ELR (cell line): ENCODE measurements around the gene HOXB7.

Source experiments
- DNase-seq: peaks from one replicate; pipeline ENCODE4 v3.0.0-alpha.2; 2015; ENCODE audit warnings: low read depth

Gene HOXB7

DNA sequence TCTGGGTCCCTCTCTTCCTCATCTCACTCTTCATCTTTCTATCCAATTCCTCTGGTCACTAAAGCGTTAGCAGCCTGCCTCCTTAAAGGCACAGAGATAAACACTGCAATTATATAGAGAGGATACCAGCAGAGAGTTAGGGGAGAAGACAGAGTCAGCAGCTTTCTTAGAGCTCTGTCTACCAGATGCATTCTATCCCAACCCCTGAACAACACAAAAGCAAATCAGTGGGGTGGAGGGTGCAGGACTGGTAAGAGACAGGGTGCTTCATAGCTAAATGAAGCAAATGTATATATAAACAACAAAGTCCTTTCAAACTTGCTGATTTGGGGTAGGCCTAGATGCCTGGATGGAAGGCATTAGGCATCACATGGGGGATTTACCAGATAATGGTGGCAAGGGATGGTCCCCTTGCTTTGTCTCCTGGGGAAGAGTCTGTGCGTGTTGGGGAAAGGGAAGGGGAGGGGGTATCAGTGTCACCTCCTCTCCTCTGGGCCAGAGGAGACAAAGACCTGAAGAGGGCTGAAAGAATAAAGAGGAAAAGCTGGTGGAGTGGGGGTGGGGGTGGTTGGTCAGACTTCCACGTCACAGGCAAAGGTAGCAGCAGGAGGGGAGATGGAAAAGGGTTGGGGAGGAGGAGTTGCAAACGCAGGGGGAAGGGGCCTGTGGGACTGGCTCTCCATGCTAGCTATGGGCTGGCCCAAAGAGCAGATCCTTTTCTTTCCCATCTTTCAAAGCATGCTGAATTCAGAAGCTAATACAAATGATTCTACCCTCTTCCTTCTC, 44.7 kb downstream of the HOXB7 start:
- no peak for DNase-seq

DNA sequence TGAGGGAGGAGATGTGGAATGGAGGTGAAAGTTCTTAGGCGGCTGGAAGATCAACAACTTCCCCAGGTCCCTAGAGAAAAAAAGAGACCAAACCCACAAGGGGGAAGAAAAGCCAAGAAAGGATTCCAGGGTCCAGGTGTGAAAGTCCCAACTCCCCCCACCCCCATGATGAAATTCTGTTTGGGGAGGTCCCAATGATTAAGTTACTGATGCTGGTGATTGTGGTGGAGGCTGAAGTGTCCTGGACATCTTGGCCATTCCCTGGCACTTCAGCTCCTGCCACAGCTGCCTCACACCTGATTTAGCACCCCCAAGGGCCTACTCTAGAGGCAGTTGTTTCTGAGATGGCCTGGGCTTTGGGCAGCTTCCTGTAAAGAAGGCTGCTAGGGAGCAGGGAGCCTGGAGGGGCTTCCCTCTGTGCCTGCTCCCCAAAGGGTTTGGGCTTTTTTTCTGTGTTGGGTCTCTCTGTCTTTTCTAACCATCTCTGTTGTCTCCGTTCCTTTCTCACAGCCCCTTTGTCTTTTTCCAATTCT, 45.7 kb downstream of the HOXB7 start:
- DNase-seq: no peak

GRCh38 chr17:48564188-48565021, 46.4 kb downstream of the HOXB7 start:
- no peak for DNase-seq

- no peak for DNase-seq
These were observed 47.0 kb downstream of the HOXB7 start for GRCh38 chr17:48563867-48564187.

GRCh38 chr17:48563385-48563838, 47.4 kb downstream of the HOXB7 start:
- no peak for DNase-seq

DNA sequence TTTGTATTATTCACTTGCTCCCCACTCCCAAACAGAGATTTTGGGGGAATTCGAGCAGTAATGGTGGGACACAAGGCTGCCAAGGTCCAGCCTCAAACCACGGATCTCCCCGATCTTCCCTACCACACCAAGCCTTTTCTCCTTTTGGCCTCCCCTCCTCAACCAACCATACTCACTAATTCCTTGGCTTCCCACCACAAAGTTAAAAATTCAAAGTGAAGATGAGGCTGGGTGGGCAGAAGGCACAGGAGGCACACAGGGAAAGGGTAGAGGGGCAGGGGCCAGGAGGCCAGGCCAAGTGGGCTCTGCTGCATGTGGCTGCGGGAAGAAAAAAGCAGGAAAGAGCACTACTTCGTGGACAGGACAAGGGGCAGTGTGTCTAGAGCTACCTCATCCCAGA, 47.9 kb downstream of the HOXB7 start:
- no peak for DNase-seq

GRCh38 chr17:48561884-48562810, 48.7 kb downstream of the HOXB7 start:
- peak; percentile 52 for DNase-seq

DNA sequence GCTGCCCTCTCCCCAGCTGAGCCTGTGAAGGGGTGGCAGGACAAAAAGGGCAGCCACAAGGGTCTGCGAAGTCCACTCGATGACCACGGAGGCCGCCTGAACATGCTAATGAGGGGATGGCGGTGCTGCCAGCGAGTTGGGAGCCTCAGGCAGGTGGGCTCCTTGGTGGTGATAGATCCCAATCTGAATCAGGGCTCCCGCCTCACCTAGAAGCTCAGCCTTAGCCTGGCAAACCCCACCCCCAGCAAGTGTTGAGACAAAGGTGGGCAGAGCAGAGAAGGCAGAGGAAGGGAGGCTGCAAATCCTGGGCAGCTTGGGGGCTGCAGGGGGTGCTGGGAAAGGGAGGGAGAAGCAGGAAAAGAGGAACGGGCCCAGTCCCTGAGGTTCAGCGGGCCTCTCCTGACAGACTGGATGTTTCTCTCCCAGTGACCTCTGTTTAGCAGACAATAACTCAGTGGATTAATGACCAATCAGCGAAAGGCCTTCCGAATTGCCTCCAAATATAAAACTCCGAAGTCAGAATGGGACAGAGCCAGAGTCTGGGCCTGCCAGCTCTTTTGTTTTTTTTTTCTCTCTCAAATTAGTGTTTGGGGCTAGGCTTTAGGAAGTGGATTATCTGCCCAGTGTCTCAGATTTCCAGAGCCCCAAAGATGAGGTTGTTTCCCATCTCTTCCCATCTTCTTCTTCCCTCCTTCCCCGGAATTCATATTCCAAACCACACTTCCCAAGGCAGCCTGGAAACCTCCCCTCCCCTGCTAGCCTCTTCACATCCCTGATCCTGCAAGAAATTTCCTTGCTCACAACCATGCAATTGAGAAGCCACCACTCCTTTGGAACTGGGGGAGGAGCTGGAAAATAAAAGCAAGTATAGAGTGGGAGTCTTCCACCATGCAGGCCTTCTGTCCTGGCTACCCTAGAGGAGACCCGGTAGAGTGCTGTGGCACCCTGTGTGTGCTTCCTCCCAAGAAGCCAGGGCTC, 50.7 kb downstream of the HOXB7 start:
- no peak for DNase-seq

DNA sequence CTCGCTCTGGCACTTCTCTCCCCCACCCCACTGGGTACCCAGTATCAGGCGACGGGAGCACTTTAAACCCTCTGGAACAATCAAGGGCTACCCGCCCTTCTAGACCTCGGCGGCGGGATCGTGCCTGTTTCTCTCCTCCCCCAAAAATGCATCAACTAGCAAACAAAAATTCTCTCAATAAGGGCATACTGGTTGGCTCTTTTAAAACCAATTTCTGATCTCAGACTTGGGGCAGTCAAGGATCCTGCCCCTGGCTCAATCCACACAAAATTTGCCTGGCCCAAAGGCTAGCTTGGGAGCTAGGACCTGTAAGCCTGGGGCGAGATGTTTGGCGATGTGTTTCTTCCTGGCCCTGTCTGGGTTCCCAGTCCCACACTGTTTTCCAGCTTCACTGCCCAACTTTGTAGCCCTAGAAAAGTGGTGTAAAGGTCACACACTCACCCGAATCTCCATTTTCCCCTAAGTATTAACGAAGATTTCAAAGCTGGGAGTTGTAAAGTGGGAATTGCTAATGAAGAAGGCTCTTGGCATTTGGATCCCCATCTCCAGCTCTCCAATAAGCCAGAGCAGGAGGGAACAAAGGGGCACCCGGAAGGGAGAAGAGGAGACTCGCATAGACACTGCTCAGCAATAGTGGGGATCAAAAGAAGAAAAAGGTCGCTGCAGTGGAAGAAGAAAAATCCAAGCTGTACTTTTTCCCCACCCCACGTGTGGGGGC, 51.5 kb downstream of the HOXB7 start:
- DNase-seq: no peak

DNA sequence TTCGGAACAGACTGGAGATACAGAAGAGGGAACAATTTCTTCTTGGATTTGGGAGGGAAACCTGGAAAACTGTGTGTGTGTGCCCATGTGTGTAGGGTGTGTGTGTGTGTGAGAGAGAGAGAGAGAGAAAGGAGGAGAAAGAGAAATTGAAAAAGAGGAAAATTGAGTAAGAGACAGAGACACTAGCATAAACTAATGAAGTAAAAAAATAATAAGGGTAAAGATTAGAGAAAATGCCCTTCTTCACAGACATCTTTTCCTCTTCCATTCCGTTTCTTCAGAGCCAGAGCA, 52.0 kb downstream of the HOXB7 start:
- no peak for DNase-seq

DNA sequence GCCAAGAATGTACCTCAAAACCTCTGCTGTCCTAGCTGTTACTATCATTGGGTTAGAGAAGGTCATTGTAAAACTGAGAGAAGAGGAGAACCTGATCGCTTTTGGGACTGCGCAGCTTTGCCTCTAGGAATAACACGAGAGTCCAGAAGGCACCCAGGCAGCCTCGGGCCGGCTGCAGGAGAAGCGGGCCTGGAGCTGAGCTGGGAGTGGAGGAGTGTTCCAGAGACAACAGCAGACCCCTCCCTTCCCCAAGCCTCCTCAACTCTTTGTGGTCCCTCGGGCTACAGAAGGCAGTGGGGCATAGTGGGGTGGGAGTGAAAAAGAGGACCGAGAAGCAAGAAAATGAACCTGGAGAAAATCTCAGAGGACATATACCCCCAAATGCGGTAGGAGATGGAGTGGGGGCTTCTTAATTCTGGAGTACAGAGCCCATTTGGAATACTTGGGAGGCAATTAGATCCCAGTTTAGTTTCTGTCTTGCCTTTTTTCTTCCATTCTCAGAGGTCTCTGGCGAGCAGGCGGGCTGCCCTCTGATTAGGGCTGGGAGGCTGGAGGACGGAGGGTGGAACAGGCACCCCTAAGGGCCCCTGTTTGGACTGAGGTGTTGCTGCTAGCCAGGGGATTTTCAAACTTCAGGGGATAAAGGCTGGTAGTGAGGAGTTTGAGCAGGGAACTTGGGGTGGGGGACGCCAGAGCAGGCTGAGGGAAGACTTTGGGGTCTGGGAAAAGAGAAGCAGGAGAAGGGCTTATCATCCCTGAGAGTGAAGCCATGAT, 52.6 kb downstream of the HOXB7 start:
- DNase-seq: no peak
